ENCODE data around the gene NDUFA13. TPM values are rescaled to one million over a fixed set of nuclear protein-coding genes. Genes with fewer than 3 reads are reported as not detected.

Gene NDUFA13
- polyA plus RNA-seq, 1 of the 3 experiments (the other 2 are of a cell fraction), result 1,828 TPM

GRCh38 chr19:19523177-19523576 is 7.2 kb downstream of the NDUFA13 start:
- H2AFZ ChIP-seq (ENCODE audit: low read depth), result no peak overlapping the region
- ChIA-PET CTCF (interaction anchor here (1.2 kb wide), 1 partner anchor 9 kb away, joined by 7 read pairs; no protein-coding TSS in a partner anchor), POLR2A (no interaction called here)
- 99% methylated on average over 3 of the region's 3 CpGs for WGBS (ENCODE audit: low lambda C conversion rate)
- DNase-seq, result no peak
- peaks cover 71% of the 10 kb centered on the region for H4K20me1 ChIP-seq (ENCODE audit: insufficient read depth)
- peaks cover 3% of the 10 kb centered on the region for H3F3A ChIP-seq (replicated peaks; ENCODE audit: insufficient read depth)
- H3K9ac ChIP-seq, result no peak overlapping the region
- H3K27me3 ChIP-seq (ENCODE audit: insufficient read depth), result no peaks in the 10 kb centered on the region
- H3K79me2 ChIP-seq (ENCODE audit: insufficient read depth), result peaks cover 76% of the 10 kb centered on the region
- H3K4me3 ChIP-seq (ENCODE audit: low read depth in 2 of 2, low read length in 1 of 2), result no peak overlapping the region
- H3K27ac ChIP-seq (ENCODE audit: low read depth in 2 of 2, low read length in 1 of 2), result no peak overlapping the region
- no peak overlapping the region for H3K4me2 ChIP-seq
- H3K9me3 ChIP-seq, result no peaks in the 10 kb centered on the region
- H3K36me3 ChIP-seq (replicated peaks in 1 of 2; ENCODE audit: control insufficient read depth in 1 of 2, insufficient read depth in 2 of 2, low read length in 1 of 2), result peaks cover 19 to 31% of the 10 kb centered on the region in 2 experiments
- TF ChIP-seq FOXJ3 (CRISPR knock-in tag; IDR thresholded peaks at IDR 0.05) (no peak), MEF2A (IDR thresholded peaks at IDR 0.05; ENCODE audit: borderline replicate concordance, low read depth) (no peak), GATA2 (CRISPR knock-in tag; IDR thresholded peaks at IDR 0.05) (no peak), EZH2phosphoT487 (IDR thresholded peaks at IDR 0.05; ENCODE audit: borderline replicate concordance, low read depth) (no peak), GABPA (IDR thresholded peaks at IDR 0.05; ENCODE audit: low read depth) (no peak), TEAD4 (IDR thresholded peaks at IDR 0.05; ENCODE audit: borderline replicate concordance, insufficient read depth) (no peak)
- H3K4me1 ChIP-seq (ENCODE audit: control insufficient read depth in 1 of 2, insufficient read depth in 2 of 2, low read depth in 1 of 2, low read length in 1 of 2), result no peaks in the 10 kb centered on the region; a peak in 1 of 4 replicates
- H3K9me2 ChIP-seq, result no peaks in the 10 kb centered on the region

- WGBS (ENCODE audit: low lambda C conversion rate), result 96% methylated on average over 7 of the region's 7 CpGs
- no peaks in the 10 kb centered on the region for H3K27me3 ChIP-seq (ENCODE audit: insufficient read depth)
- no peaks in the 10 kb centered on the region for H3K9me3 ChIP-seq
- H3K36me3 ChIP-seq (replicated peaks in 1 of 2; ENCODE audit: control insufficient read depth in 1 of 2, insufficient read depth in 2 of 2, low read length in 1 of 2), result peaks cover 18 to 30% of the 10 kb centered on the region in 2 experiments
- no peak overlapping the region for H3K27ac ChIP-seq (ENCODE audit: low read depth in 2 of 2, low read length in 1 of 2)
- H4K20me1 ChIP-seq (ENCODE audit: insufficient read depth), result peaks cover 72% of the 10 kb centered on the region
- DNase-seq, result no peak
- H3K9ac ChIP-seq, result no peak overlapping the region
- peaks cover 67% of the 10 kb centered on the region for H3K79me2 ChIP-seq (ENCODE audit: insufficient read depth)
- no peak overlapping the region for H3K4me2 ChIP-seq
- POLR2A ChIA-PET, result no interaction called here
- CTCF ChIA-PET, result interaction anchor here (1.2 kb wide), 1 partner anchor 8 kb away, joined by 7 read pairs; no protein-coding TSS in a partner anchor
- H3K4me1 ChIP-seq (ENCODE audit: control insufficient read depth in 1 of 2, insufficient read depth in 2 of 2, low read depth in 1 of 2, low read length in 1 of 2), result peaks cover 0 to 2% of the 10 kb centered on the region in 2 experiments; a peak in 1 of 4 replicates
- TF ChIP-seq NFIC (IDR thresholded peaks at IDR 0.05; ENCODE audit: borderline replicate concordance) (no peak), ZBTB33 (IDR thresholded peaks at IDR 0.05; ENCODE audit: borderline replicate concordance, low read depth) (no peak), FOXJ3 (CRISPR knock-in tag; IDR thresholded peaks at IDR 0.05) (no peak), RXRA (IDR thresholded peaks at IDR 0.05; ENCODE audit: borderline replicate concordance, low read depth) (no peak), CTCF (IDR thresholded peaks at IDR 0.05) (no peak), JUND (IDR thresholded peaks at IDR 0.05) (no peak), IRF3 (IDR thresholded peaks at IDR 0.05; ENCODE audit: low read depth, low read length) (no peak), MXI1 (IDR thresholded peaks at IDR 0.05; ENCODE audit: low read depth, low read length) (no peak), EP300 (IDR thresholded peaks at IDR 0.05; ENCODE audit: borderline replicate concordance in 1 of 2, low read depth in 1 of 2, low read length in 1 of 2) (no peak)
- H3K9me2 ChIP-seq, result no peaks in the 10 kb centered on the region
- peaks cover 3% of the 10 kb centered on the region for H3F3A ChIP-seq (replicated peaks; ENCODE audit: insufficient read depth)
- H2AFZ ChIP-seq (ENCODE audit: low read depth), result no peak overlapping the region
- H3K4me3 ChIP-seq (ENCODE audit: low read depth in 2 of 2, low read length in 1 of 2), result no peak overlapping the region
These were observed 8.0 kb downstream of the NDUFA13 start for GRCh38 chr19:19524053-19524452.

All from SK-N-SH (cell line).